T-helper 1 cell treated with Interleukin-12 subunit alpha and Interleukin-12 subunit beta and Interleukin-4 antibody, amounts not matched to agents 30 ng/mL and 1 ng/mL, for 36 hours (primary cell): ENCODE measurements around the gene IL1F10. TPM values are rescaled to one million over a fixed set of nuclear protein-coding genes. Genes with fewer than 3 reads are reported as not detected.

Source experiments
- intact Hi-C: fragments of 100-400 bp; cut with micrococcal nuclease; formaldehyde crosslinking; loops from one replicate; pipeline ENCODE4 v1.15.1; 2024
- total RNA-seq: library from RNA; stranded (reverse); gene quantifications from 2 replicates; pipeline ENCODE4 v1.2.3, GENCODE V29; 2022

Gene IL1F10
- total RNA-seq, 1 donor from 2014 or later, result not detected

- intact Hi-C loops, result no loop called here
These were observed 8.5 kb upstream of the IL1F10 start, which contains the start of gene IL36RN for GRCh38 chr2:113058998-113059960. Gene IL36RN, plus strand, starts transcription at chr2:113059198. Its CDS starts 241 bp downstream, at chr2:113059439.

DNA sequence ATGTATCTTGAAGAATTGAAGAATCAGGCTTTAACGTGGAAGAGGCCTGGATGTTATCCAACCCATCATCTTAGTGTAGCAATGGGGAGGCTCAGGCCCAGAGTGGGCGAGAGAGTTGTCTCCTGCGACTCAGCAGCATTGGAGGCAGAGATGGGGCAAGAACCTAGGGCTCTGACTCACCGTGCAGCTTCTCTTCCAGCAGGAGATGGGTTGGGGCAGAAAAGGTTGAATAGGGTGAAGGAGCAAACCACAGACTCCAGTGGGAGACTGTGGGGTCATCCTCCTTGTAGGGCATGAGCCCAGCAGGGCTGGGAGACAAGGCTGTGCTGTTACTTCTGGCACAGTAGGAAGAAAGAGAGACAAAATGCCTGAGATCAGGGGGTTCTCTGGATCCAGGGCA is 7.4 kb upstream of the IL1F10 start:
- intact Hi-C loops, result no loop called here

GRCh38 chr2:113060796-113061195 is 7.0 kb upstream of the IL1F10 start:
- intact Hi-C loops, result no loop called here

DNA sequence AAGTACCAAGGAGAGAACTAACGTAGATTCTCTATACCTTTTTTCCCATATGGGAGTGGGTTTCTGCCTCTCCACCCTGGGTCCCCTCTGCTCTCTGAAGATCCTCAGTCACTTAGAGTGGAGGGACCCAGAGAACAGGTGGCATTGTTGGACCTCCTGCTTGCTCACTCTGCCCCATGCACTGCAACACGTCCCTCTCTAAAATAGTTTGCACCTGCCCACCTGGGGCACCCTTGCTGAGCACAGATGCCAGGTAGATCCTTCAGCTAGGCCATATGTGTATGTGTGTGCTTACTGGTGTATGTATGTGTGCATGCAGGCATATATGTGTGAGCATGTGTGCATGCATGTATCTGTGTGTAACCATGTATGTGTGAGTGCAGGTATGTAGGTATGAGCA is 6.5 kb upstream of the IL1F10 start:
- intact Hi-C loops, result no loop called here

DNA sequence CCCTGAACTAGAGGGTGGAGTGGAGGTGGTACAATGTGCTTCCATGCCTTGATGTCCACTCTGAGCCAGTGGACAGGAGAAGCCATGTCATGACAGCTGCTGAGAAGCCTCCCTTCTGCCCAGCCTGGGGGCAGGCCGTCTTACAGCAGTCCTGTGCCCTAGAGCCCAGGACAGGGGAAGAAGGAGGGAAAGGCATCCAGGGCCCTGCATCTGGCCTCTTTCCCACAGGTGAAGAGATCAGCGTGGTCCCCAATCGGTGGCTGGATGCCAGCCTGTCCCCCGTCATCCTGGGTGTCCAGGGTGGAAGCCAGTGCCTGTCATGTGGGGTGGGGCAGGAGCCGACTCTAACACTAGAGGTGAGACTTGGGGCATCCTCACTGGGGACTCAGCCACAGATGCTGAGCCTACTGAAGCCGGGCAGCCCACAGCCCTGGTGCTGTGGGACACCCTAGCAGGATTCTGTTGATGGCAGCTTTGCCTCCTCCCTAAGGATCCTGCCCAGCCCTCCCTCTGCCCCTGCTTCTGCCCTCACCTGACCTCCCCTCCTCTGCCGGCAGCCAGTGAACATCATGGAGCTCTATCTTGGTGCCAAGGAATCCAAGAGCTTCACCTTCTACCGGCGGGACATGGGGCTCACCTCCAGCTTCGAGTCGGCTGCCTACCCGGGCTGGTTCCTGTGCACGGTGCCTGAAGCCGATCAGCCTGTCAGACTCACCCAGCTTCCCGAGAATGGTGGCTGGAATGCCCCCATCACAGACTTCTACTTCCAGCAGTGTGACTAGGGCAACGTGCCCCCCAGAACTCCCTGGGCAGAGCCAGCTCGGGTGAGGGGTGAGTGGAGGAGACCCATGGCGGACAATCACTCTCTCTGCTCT is 5.6 kb upstream of the IL1F10 start:
- intact Hi-C loops, result no loop called here

- intact Hi-C loops, result no loop called here
These were observed 3.5 kb upstream of the IL1F10 start for GRCh38 chr2:113064281-113064680.

- intact Hi-C loops, result no loop called here
These were observed 2.9 kb upstream of the IL1F10 start for GRCh38 chr2:113064898-113065297.

DNA sequence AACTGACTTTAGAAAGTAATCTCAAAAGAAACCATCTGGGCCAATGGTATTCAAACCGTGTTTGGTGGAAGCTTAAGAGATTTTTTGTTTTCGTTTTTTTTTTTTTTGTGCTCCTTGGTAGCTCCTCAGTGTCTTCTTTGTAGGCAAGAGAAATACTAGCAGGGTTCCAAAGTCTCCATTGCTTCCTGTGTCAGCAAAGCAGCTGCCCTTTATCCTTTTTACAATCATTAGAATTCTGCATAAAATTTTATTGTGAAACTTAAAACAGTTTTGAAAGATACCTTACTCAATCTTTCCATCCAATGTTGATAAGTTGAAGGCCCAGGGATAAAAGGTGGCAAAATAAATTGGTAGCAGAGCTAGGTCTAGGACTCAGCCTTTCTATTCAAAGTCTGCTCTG is 479 bp downstream of the IL1F10 start:
- intact Hi-C loops, result no loop called here

GRCh38 chr2:113068706-113069485 is 1.1 kb downstream of the IL1F10 start:
- intact Hi-C loops, result no loop called here

GRCh38 chr2:113069676-113070605 is 2.2 kb downstream of the IL1F10 start:
- intact Hi-C loops, result no loop called here

GRCh38 chr2:113070606-113070975 is 2.8 kb downstream of the IL1F10 start:
- intact Hi-C loops, result no loop called here

DNA sequence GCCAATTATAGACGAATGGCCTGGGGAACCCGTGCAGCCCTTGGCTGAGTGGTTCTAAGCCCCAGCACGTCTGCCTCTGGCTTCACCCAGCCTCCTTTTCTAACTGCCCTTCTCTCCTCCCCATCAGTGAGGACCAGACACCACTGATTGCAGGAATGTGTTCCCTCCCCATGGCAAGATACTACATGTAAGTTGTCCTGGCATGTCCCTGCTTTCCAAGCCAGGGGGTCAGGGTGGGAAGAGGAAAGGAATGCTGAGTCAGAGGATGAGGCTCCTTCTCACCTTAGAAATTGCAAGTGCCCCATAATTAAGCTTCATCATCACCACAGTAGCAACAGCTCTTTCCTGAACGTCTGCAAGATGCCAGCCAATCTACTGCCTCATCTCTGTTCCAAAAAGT is 4.8 kb downstream of the IL1F10 start:
- intact Hi-C loops, result no loop called here

GRCh38 chr2:113073325-113073834 is 5.6 kb downstream of the IL1F10 start:
- intact Hi-C loops, result no loop called here

DNA sequence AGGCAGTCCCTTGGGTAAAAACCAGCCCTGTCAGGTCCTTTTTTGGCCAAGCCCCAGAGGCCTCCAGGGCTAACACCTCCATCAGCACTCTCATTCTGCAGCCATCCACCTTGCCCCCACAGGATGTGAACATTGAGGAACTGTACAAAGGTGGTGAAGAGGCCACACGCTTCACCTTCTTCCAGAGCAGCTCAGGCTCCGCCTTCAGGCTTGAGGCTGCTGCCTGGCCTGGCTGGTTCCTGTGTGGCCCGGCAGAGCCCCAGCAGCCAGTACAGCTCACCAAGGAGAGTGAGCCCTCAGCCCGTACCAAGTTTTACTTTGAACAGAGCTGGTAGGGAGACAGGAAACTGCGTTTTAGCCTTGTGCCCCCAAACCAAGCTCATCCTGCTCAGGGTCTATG is 7.3 kb downstream of the IL1F10 start:
- intact Hi-C loops, result no loop called here

DNA sequence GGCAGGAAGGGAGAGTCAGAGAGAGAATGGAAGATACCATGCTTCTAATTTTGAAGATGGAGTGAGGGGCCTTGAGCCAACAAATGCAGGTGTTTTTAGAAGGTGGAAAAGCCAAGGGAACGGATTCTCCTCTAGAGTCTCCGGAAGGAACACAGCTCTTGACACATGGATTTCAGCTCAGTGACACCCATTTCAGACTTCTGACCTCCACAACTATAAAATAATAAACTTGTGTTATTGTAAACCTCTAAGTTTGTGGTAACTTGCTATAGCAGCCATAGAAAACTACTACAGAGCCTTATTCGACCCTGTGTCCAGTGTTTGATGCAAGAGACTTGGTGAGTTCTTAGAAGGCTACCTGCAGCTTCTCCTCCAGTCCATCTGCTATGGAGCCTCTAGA is 7.8 kb downstream of the IL1F10 start:
- intact Hi-C loops, result no loop called here

DNA sequence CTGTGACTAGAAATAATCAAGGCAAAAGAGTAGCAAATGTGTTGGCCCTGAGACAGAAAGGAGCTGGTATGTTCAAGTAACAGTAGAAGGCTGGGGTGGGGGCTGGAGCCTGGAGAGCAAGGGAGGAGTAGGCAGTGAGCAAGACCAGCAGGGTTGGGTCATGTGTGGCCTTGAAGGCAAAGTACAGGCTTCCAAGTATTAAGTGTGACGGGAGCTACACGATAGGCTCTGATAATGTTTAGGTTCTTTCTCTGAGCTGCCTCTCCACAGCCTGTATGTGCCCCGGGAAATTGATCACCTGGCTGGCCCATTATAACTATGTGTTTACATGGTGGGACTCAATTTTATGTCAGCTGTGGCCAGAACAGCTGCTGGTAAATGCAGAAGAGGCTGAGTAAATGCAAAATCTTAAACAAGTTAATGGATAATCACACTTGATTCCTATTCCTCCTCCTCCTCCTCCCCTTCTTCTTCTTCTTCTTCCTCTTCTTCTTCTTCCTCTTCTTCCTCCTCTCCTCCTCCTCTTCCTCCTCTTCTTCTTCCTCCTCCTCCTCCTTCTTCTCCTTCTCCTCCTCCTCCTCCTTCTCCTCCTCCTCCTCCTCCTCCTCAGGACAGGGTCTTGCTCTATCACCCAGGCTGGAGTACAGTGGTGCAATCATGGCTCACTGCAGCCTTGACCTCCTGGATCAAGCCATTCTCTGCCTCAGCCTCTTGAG is 9.3 kb downstream of the IL1F10 start:
- intact Hi-C loops, result no loop called here

- intact Hi-C loops, result no loop called here
These were observed 10.2 kb downstream of the IL1F10 start for GRCh38 chr2:113077921-113078320.

GRCh38 chr2:113078350-113078839 is 10.6 kb downstream of the IL1F10 start:
- intact Hi-C loops, result no loop called here

- intact Hi-C loops, result no loop called here
These were observed 11.4 kb downstream of the IL1F10 start for GRCh38 chr2:113079131-113079530.
